Suppressor macrophage treated with lipopolysaccharide for 4 hours (primary cell): ENCODE data around the gene RAB40A.
"Not testable (repeated sequence)": the region's sequence is repeated elsewhere in the genome, so short reads cannot be mapped to it uniquely, and the experiment has no call there.

Source experiments
- DNase-seq: peaks from one replicate; pipeline ENCODE4 v3.0.0-alpha.2; 2020

RAB40A gene

DNA sequence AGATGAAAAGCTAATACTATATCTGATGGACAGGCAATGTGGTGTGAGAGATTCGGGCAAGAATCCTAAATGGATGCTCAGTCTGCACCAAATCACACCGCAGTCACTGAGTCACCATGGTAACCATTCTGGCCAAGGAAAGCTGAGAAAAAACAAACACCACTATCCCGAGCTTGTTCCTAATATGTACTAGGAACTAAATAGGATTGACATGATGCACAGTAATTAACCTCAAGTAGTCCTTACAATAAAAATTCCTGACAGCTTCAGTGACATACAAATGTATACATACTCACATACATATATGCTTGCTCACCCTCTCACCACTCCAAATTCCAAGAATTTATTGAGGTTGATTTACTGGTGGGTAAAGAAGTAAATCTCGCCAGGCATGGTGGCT, 1.1 kb upstream of the RAB40A start:
- DNase-seq: no peak

DNA sequence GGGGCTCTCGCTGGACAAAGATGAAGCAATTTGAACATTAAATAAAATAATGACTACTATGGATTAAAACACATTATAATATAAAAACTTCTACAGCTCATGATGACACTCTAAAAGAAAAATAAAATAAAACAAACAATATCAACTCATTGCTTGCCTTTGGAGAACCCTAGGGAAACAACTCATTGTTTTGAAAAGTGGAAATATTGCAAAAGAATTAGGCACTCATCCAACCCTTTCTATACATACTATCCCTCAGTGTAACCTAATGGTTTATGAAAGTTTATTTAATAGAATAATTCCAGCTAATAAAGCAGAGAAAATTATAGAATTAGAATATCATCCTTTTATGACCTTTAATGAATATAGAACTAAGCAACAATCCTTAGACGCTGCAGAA, 718 bp downstream of the RAB40A start:
- DNase-seq: no peak

DNA sequence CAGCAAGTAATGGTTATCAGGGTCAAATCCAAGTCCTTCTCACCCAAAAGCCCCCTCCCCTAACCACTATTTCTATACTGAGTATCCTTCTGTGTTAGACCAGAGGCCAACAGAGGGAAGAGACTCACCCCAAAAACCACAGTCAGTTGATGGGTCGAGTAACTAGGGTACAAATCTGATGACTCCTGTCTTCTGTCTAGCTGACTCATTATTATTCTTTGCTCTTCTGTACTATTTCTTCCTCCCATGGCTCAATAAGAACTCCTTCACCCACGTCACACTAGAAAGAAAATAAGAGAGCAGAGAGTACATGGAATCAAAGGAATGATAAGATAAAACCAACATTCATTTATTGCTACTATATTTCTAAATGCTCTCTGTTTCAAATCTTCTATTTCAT, 2.0 kb downstream of the RAB40A start:
- DNase-seq: no peak

DNA sequence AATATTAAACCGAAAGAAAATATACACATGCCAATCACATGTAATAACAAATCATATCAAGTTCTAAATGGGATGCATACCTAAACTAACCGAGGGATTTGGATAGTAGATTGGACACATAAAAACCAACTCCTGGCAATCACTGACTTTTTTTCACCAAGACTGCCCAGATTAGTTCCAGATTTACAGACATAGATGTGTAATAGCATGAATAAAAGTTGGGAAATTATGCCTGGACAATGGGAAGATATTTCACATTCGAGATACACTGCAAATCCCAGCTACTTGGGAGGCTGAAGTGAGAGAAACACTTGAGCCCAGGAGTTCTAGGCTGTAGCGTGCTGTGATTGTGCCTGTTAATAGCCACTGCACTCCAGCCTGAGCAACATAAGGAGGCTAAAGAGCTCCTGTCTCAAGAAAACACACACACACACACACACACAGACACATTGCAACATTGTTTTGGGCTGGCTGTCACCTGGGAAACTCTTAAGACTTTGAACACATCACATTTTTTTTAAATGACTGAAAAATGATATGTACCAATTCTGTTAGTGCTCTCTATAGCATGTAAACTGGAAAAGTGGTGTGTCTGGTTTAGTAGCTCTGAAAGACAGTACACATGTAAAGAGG, 5.7 kb downstream of the RAB40A start:
- no peak for DNase-seq

DNA sequence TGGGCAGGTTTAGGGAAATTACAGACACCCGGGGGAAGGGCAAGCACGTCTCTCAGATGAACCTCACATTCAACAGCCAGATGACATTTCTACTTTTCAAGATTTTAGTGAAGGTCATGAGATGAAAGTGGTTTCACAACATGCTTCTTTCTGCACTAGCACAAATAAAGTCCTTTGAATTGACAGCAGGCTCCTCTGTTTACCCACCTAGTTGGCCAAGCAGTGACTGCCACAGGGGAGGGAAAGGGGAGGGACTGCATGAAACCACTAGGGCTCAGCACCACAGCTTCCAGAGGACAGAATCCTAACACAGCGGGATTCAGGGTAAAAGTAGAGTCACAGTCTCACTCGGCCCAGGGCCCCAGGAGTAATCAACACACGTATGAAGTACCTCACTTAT, 6.2 kb downstream of the RAB40A start:
- DNase-seq: no peak

DNA sequence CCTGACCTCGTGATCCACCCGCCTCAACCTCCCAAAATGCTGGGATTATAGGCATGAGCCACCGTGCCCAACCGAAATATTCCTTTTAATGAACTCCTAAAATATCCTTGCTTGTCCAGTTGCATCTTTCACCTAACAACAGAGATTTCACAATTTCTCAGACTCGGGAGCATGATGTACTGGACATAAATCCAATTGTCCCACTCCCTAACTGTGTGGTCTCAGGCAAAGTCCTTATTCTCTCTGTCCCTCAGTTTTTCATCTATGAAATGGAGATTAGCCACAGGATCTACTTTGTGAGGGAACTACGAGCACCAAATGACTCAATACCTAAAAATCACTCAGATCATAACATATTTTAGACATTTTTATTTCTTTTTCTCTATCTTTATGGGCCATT, 9.3 kb downstream of the RAB40A start:
- no peak for DNase-seq

DNA sequence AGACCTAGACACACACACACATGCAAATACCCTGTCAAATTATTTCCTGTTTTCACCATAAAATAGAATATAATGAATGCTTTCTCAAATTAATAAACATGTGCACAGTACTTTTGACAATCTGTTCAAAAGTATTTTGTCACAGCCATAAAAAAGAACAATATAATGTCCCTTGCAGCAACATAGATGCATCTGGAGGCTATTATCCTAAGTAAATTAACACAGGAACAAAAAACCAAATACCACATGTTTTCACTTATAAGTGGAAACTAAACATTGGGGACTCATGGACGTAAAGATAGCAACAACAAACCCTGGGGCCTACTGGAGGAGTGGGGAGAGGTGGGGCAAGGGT, 15.5 kb downstream of the RAB40A start:
- no peak for DNase-seq

DNA sequence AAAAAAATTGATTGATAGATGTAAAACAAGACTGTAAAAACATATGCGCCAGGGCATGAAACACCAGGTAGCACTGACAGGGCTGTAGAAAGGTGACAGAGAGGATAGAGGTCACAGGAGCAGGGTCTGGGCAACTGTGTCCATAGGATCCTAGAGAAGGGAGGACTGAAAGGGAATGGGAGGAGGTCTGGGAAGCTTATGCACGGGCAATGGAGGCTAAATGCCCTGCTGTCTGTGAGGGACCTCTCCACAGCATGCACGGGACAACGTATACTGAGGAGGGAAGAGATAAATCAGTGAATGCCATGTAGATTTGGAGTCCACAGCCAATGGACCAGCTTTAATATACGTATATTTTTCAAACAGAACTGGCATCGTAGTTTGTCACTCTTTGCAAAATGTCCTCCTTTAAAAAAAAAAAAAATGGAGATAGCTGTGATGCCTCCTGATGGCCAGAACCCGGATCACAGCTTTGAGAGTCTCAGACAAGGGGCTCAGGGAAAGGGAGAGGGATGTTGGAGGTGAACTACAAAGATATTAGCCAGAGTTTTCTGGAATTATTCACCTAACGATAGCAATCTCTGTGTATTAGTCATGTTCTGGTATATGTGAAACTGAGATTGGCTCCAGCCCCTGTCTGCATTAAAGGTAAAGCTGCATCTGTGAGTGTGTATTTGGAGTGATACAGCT, 16.0 kb downstream of the RAB40A start:
- no peak for DNase-seq

DNA sequence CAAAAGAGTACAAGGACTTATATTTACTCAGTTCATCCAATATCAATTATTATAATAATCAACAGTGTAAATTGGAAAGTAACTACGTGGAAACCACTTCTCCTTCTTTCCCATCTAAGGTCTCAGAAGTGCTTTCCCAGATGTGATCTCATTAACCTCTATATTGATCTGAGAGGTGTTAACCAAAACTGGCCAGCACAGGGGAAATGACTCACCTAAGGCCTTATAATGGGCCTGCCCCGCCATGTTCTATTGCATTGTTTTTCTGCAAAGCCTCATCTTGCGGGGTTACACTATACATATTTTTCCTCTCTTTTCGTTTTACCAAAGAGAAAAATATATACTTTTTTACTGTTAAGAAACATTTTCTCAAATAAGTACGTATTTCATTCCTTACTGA, 20.5 kb downstream of the RAB40A start:
- no peak for DNase-seq

DNA sequence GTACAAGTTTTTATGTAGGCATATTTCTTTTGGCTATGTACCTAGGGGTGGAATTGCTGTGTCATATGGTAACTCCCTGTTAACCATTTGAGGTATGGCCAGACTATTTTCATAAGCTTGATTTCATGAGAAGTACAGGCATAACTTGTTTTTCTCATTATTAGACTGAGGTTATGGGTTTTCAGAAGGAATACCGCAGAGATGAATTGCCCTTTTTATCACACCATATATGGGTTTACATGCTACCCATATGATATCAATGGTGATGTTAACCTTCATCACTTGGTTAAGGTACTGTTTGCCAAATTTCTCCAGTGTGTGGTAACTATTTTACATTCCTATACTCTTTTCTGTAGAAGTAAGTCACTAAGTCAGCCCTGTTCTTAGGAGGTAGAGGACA, 23.5 kb downstream of the RAB40A start:
- DNase-seq: no peak

DNA sequence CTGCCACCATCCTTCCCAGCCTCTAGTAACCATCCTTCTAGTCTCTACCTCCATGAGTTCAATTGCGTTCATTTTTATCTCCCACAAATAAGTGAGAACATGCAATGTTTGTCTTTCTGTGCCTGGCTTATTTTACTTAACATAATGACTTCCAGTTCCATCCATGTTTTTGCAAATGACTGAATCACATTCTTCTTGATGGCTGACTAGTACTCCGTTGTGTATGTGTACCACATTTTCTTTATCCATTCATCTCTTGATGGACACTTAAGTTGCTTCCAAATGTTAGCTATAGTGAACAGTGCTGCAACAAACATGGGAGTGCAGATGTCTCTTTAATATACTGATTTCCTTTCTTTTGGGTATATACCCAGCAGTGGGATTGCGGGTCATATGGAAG, 25.7 kb downstream of the RAB40A start:
- not testable (repeated sequence) for DNase-seq

DNA sequence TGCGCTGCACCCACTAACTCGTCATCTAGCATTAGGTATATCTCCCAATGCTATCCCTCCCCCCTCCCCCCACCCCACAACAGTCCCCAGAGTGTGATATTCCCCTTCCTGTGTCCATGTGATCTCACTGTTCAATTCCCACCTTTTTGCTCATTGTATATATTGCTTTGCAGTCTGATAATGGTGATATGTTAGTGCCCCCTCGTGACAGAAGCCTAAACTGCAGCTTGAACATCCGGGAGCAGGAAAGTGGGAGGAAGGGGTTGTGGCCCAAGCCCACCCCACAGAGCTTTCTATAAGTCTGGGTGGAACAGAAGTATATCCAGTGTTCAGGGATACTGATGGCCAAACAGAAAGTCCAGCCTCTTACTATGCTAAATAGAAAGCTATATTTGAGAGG, 29.6 kb downstream of the RAB40A start:
- DNase-seq: peak; percentile 29

DNA sequence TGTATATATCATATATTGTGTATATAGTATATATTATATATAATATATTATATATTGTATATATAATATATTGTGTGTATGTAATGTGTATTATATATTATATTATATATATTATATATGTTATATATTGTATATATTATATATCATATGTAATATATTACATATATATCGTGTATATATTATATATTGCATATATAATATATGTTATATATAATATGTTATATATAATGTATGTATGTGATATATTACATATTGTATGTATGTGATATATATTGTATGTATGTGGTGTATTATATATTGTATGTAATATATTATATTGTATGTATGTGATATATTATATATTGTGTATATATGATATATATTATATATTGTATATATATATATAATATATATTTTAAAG, 30.5 kb downstream of the RAB40A start:
- DNase-seq: no peak

DNA sequence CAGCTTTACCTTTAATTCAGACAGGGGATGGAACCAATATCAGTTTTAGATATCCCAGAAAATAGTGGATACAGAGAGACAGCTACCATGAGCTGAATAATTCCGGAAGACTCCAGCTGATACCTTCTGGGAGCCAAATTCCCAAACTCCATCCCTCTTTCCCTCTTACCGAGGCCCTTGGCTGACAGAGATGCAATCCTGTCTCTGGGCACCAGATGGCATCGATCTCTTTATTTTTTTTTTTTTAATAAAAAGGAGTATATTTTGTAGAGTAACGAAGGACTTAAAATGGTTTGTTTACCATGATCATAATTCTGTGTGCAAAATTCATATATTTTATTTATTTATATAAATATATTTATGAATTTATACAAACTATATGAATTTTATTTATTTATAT, 31.0 kb downstream of the RAB40A start:
- DNase-seq: peak; percentile 0

DNA sequence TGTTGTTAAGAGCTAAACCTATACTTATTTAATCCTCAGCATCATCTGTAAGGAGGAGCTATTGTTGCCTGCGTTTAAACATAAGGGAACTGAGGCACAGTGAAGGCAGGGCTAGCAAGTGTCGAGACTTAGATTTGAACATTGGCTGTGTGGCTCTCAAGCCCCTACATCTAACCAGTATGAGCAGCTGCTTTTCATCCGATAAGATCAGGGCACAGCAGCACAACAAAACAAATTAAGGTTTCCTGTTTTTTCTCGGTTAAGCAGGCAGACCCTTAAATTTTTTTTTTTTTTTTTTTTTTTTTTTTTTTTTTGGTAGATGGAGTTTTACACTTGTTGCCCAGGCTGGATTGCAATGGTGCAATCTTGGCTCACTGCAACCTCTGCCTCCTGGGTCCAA, 35.6 kb downstream of the RAB40A start:
- no peak for DNase-seq

DNA sequence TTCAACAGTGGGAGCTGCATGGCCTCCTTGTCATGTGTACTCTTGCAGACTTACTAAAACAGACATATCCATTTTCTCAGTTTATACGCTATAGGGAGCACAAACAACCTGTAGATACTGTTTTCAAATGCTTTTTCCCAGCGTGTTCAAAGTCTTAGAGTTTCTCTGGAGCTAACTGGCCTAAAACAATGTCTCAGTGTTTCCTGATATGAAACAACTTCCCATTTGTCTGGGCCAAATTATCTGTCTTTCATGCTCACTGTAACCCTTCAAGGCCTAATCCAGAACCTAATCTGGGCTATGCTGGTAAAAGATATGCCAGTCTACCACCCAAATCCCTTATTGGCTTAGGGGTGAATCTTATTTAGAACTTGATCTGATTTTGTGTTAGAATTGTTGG, 38.8 kb downstream of the RAB40A start:
- no peak for DNase-seq

DNA sequence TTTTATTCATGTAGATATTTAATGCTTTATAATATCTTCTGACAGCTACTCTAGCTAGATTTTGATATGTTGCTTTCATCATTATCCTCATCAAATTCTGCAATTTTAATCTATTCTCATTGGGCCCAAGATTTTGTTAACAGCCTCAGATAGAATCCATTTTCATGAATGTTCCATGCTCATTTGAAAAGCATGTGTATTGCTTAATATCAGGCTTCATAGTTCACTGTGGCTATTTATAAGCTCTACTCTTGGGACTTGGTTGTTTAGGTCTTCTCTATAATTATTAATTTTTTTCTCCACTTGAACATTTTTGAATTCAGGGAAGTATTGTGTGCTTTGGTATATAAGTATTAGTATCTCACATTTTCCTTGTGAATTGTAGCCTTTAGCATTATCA, 41.8 kb downstream of the RAB40A start:
- no peak for DNase-seq

DNA sequence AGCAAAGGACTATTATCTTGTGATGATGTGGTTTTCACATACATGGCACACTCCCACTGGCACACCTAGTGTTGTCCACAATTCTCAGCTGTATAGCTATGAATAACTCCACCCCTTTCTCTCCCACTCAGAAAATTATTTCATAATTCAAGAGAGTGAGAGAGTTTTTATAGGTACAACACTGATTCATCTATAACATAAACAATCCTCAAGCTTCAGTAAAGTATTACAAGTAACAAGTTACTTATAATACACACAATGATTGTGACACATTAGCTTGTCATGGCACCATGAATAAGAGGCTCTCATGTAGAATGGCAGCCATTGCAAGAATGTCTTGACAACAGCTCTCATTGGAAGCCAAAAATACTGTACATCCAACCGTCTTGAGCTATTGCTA, 43.9 kb downstream of the RAB40A start:
- no peak for DNase-seq

DNA sequence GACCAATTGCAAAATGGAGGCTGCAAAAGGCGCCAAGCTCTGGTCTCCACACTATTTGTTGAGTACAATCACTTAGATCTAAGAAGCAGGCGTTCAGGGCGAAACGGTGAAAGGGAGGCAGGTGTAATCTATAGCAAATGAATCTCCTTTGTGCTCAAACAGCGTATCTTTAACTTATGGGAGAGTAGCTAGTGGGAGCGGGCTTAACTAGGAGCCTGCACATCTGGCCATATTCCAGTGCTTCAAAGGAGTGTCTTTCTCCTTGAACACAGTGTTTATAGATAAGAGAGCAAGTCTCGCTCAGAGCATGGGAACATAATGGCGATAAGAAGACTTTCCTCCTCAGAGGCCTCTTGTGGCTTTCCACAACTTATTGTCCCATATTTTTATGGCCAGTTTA, 49.3 kb downstream of the RAB40A start:
- not testable (repeated sequence) for DNase-seq

DNA sequence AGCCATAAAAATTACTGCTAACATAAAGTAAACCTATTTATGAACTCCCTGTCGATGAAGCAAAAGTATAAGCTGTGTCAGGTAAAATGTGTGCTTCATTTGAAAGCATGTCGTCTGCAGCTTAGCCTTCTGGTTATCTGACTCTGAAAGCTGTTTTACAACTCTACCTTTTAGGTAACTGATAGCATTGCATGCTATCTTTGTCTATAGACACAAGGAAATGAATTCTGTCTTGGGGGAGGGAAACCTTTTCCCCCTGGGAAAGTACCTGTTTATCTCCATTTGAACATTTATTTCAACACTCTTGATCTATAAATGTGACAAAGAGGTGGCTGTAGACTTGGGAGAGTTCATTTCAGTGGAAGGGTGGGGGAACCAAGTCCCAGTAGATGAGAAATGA, 51.4 kb downstream of the RAB40A start:
- DNase-seq: no peak

DNA sequence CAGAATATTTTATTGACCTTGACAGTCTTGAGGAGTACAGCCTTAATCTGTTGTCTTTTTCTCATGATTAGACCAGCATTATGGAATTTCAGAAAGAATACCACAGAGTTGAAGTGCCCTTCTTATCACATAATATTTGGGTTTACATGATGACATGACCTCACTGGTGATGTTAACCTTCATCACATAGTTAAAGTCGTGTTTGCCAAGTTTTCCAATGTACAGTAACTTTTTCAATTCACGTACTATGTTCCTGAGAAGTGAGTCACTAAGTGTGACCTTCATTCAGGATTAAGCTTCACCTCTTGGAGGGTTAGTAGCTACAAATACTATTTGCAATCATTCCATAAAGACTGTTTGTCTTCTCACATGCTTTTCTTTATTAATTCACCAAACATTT, 52.1 kb downstream of the RAB40A start:
- no peak for DNase-seq

DNA sequence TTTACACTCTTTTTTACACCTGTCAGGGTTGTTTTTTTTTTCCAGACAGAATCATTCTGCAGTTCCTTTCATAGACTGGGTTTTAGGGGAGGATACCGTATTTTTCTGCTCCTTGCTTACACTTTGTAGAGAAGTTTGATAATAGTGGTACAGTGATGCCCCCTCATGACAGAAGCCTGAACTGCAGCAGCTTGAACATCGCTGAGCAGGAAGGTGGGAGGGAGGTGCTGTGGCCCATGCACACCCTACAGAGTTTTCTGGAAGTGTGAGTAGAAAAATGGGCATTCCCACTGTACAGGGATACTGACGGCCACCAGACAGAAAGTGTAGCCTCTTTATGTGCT, 54.5 kb downstream of the RAB40A start:
- DNase-seq: peak; percentile 76

DNA sequence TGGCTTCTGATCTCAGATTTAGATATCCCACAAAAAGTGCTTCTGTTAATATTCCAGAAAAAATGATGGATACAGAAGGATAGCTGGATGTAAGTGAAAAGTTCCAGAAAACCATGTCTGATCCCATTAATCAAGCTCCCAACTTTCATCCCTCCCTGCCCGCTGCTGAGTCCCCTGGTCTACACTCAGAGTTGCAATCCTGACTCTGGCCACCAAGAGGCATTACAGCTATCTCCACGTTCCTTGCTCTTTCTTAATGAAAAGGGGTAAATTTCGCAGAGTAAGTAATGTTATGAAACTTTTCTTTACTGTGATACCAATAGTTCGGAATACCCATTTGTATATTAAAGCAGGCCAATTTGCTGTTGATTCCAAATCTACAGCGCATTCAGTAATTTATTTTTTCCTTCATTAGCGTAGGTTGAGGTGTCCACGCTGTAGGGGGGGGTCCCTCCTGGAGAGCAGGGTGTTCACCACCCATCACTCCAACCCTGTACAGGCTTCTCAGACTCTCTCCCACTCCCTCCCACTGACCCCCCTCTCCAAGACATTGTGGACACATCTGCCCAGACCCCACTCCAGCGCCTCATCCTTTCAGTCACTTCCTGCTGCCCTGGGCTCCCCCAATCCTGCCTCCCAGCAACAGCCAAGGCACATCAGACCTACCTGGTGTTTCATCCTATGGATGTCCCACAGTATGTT, 55.1 kb downstream of the RAB40A start:
- DNase-seq: peak; percentile 36

DNA sequence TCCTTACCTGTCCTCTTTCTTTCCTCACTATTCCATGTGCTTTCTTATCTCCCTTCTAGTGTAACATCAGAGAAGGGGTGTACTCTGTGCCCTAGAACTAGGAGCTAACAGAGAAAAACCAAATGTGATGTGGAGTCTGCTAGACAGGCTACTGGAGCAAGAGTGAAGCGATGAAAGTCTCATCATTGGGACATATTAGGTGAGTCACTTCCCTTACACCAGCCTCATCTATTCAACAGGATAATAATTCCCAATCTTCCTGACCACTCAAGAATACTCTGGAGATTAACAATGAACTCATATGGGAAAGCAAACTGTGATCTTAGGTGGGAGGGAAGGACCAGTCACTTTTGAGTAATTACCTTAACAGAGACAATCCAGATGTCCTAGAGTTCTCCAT, 58.1 kb downstream of the RAB40A start:
- DNase-seq: no peak
